LoVo (cell line): ENCODE data around the gene CDK6.
A peak's percentile ranks its signal among the peaks of the same experiment; 100 is the strongest.
"Not testable (repeated sequence)": the region's sequence is repeated elsewhere in the genome, so short reads cannot be mapped to it uniquely, and the experiment has no call there.

Experiments
- DNase-seq: peaks from one replicate; pipeline ENCODE4 v3.0.0-alpha.2; 2016; ENCODE audit warnings: low spot score

Gene CDK6

GRCh38 chr7:92761391-92762097 is 74.8 kb downstream of the CDK6 start:
- DNase-seq, result no peak

GRCh38 chr7:92758796-92759431 is 77.5 kb downstream of the CDK6 start:
- no peak for DNase-seq

- DNase-seq, result not testable (repeated sequence)
Observed at GRCh38 chr7:92757311-92757910, 79.0 kb downstream of the CDK6 start.

GRCh38 chr7:92755680-92756079 is 80.7 kb downstream of the CDK6 start:
- DNase-seq, result no peak

- no peak for DNase-seq
Observed at GRCh38 chr7:92754919-92755581, 81.3 kb downstream of the CDK6 start.

GRCh38 chr7:92753614-92754013 is 82.8 kb downstream of the CDK6 start:
- no peak for DNase-seq

- no peak for DNase-seq
Observed at GRCh38 chr7:92751902-92752901, 84.2 kb downstream of the CDK6 start.

- DNase-seq, result no peak
Observed at GRCh38 chr7:92750946-92751345, 85.4 kb downstream of the CDK6 start.

- no peak for DNase-seq
Observed at GRCh38 chr7:92750447-92750839, 85.9 kb downstream of the CDK6 start.

GRCh38 chr7:92749832-92750446 is 86.4 kb downstream of the CDK6 start:
- no peak for DNase-seq

- DNase-seq, result no peak
Observed at GRCh38 chr7:92749327-92749755, 87.0 kb downstream of the CDK6 start.

- no peak for DNase-seq
Observed at GRCh38 chr7:92748495-92748894, 87.9 kb downstream of the CDK6 start.

- no peak for DNase-seq
Observed at GRCh38 chr7:92747041-92747835, 89.1 kb downstream of the CDK6 start.

GRCh38 chr7:92745241-92745640 is 91.1 kb downstream of the CDK6 start:
- DNase-seq, result no peak

- DNase-seq, result not testable (repeated sequence)
Observed at GRCh38 chr7:92744180-92744579, 92.2 kb downstream of the CDK6 start.

GRCh38 chr7:92742186-92742585 is 94.2 kb downstream of the CDK6 start:
- DNase-seq, result no peak

GRCh38 chr7:92740700-92741126 is 95.7 kb downstream of the CDK6 start:
- DNase-seq, result no peak

GRCh38 chr7:92740134-92740533 is 96.2 kb downstream of the CDK6 start:
- no peak for DNase-seq

GRCh38 chr7:92739091-92739490 is 97.3 kb downstream of the CDK6 start:
- no peak for DNase-seq

GRCh38 chr7:92737706-92738105 is 98.7 kb downstream of the CDK6 start:
- DNase-seq, result peak; percentile 31
